GM18873 (cell line): ENCODE data around the gene LIPG.
"Not testable (repeated sequence)": the region's sequence is repeated elsewhere in the genome, so short reads cannot be mapped to it uniquely, and the experiment has no call there.

Source experiments
- ATAC-seq: cut with Tn5 transposase; IDR thresholded peaks from one replicate; pipeline ENCODE4 v1.9.1; 2021; ENCODE audit warnings: mild to moderate bottlenecking, moderate library complexity, moderate number of reproducible peaks; ENCODE audit not compliant: unreplicated experiment, low FRiP score

Gene LIPG

DNA sequence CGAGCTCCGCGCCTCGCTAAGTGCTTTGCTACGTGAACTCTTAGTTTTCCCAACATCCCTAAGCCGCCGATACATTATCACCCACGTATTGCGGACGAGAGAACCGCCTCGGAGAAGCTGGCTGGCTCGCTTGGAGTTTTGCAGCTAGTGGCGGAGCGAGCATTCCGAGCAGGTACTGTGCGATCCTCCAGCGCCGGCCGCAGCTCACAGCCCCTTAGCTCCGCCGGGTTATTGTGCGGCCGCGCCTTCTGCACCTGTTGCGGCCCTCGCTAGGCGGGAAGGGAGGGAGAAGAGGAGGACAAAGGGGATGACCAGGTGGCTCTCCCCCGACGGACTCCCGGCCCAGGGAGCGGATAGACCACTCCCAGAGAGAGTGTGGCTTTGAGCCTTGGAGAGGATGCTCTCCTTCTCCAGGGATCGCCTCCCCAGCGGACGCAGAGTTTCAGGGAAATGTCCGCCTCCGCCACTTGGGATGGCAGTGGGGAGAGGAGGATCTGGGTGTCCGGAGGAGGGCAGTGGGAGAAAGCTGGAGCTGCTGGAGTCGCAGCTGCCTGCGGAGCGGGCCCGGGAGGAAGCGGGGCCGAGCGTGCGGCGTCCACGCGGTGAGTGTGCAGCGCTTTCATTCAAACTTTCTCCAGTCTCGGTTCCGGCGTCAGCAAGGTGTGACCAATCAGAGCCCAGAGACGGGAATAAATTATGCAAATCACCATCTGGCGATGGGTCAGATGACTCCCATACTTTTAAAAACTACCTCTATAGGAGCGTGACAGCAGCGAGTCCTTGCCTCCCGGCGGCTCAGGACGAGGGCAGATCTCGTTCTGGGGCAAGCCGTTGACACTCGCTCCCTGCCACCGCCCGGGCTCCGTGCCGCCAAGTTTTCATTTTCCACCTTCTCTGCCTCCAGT, at the start of gene LIPG:
Gene LIPG (plus strand): TSS at position 769 of the 905 bp plus-strand sequence. CDS start 252 bp downstream, outside the sequence.
- no peak for ATAC-seq

DNA sequence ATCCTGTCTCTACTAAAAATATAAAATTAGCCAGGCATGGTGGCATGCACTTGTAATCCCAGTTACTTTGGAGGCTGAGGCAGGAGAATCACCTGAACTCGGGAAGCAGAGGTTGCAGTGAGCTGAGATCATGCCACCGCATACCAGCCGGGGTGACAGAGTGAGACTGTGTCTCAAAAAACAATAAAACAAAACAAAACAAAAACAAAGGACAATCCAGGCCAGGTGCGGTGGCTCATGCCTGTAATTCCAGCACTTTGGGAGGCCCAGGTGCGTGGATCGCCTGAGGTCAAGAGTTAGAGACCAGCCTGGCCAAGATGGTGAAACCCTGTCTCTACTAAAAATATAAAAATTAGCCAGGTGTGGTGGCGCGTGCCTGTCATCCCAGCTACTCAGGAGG, 49.0 kb upstream of the LIPG start:
- not testable (repeated sequence) for ATAC-seq

DNA sequence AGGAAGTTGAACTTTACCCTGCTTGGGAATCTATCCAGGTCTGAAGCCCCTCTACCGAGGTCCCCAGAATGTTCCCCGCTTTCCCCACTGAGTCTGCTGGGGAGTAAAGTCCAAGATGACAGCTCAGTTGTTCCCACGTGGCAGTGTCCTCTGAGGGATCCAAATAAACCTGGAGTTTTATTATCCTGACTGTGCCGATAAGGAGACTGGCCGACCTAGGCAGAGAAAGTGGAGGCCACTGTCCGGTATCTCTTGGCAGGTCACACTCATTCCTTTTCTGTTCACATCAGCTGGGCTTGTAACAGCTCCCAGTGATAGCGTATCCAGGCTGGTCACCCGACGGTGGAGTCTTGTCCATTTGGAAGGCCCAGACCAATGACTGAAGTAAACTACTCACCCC, 47.3 kb upstream of the LIPG start:
- ATAC-seq = no peak

DNA sequence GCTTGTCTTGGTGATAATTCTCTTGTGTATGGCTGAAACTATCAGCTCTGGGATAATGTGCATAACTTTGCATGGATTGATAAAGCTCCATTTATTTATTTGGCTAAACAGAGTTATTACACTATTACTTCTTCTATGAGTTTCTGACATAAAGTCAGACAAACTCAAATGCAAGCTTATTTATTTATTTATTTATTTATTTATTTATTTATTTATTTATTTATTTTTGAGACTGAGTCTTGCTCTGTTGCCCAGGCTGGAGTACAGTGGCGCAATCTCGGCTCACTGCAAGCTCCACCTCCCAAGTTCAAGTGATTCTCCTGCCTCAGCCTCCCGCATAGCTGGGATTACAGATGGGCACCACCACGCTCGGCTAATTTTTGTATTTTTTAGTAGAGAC, 46.9 kb upstream of the LIPG start:
- ATAC-seq = not testable (repeated sequence)

DNA sequence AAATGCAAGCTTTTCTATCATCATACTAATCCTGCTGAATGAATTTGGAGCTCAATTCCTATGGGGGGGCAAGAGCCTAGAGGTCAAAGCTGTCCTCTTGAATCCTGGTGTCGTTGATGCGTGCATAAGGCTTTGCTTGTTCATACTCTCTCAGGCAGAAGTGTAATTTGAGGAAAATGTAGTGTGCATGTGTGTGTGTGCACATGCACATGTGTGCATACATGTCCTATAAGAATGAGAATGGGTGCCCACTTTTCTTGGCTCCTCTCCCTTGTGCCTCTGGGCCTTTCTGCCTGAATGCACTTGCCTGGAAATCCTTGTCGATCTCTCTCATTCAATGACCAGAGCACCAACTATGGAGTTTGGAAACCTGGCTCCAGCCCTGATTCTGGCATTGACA, 46.3 kb upstream of the LIPG start:
- no peak for ATAC-seq

DNA sequence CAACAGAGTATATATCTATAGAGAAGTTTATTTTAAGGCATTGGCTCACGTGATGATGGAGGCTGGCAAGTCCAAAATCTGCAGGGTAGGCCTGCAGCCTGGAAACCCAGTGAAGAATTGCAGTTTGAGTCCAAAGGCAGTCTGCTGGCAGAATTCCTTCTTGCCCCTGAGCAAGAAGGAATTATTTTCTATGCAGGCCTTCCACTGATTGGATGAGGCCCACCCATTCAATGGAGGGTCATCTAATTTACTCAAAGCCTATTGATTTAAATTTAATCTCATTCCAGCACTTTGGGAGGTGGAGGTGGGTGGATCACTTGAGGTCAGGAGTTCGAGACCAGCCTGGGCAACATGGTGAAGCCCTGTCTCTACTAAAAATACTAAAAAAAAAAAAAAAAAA, 44.4 kb upstream of the LIPG start:
- no peak for ATAC-seq

DNA sequence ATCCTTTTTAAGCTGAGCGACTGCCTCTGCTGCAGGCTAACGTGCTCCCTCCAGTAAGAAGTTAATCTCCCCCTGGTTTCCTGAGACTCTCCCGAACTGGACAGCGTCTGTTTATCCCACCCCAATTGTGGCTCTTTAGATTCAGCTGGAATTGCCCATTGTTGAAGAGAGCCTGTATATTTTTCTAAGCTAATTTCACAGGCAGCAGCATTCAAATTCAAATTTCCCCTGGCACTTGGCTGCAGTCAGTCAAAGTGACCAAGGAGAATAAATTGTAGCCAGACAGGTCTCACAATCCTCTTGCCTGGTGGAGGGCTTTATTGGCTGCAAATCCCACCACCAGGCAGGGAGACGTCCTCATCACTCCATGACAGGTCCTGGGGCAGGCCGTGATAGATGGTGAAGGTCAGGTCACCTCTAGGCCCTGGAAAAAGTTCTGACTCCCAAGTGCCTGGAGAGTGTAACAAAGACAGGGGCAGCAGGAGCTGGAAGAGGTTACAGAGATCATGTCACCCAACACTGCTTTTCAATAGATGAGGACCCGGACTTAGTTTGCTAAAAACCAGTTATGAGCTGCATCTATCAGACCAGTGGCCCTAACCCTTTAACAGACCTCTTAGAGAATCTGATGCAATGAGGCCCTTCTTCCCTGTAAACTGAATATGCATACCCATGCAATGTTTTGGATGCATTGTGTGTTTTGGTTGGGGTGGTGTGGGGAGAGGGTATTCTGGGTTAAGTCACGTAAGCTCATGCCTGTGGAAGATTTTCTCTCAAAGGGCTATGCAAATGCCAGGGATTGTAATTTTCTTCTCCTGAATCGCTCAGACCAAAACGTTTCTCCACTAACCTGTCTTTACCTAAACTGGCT, 42.5 kb upstream of the LIPG start:
- no peak for ATAC-seq

DNA sequence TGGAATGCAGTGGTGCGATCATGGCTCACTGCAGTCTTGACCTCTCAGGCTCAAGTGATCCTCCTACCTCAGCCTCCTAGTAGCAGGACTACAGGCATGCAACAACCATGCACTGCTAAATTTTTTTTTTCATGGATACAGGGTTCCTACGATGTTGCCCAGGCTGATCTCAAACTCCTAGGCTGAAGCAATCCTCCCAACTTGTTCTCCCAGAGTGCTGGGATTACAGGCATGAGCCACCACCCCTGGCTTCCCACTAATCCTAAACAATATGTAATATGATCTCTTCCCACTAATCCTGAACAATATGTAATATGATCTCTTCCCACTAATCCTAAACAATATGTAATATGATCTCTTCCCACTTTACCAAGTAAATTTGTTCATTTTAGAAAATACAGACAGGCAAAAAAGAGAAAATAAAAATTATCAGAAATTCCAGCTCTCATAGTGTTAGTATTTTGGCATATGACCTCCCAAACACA, 41.2 kb upstream of the LIPG start:
- no peak for ATAC-seq

DNA sequence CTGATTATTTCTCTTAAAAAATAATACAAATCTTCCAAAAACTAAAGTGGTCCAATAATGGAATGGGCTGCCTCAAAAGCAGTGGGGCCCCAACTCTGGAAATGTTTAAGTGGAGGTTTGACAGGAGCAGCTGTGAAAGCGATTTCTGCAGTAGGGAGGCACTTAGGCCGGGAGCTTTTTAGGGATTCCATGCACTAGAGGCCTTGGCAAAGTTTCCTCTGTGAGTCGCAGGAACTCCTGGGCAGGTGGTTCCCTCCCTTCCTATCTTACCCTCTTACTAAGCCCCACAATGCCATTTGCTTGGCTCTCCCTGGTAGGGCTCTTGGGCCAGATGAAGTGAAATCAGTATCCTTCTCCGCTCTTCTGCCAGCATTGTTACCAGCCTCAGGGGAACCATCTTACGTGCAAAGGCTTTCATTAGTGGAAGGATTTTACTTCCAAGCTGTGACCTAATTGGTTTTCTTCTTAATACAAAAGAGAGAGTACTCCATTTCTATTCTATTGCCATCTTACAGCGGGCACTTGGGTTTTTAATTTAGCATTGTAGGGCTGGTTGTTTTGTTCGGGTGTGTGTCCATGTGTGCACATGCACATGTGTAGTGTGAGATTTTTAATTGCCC, 40.5 kb upstream of the LIPG start:
- no peak for ATAC-seq

DNA sequence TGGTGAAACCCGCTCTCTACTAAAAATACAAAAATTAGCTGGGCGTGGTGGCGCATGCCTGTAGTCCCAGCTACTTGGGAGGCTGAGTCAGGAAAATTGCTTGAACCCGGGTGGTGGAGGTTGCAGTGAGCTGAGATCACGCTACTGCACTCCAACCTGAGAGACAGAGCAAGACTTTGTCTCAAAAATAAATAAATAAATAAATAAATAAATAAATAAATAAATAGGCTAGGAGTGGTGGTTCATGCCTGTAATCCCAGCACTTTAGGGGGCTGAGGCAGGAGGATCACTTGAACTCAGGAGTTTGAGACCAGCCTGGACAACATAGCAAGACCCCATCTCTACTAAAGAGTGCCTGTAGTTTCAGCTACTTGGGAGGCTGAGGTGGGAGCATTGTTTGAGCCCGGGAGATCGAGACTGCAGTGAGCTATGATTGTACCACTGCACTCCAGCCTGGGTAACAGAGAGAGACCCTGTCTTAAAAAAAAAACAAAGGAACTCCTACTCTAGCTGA, 38.2 kb upstream of the LIPG start:
- not testable (repeated sequence) for ATAC-seq

DNA sequence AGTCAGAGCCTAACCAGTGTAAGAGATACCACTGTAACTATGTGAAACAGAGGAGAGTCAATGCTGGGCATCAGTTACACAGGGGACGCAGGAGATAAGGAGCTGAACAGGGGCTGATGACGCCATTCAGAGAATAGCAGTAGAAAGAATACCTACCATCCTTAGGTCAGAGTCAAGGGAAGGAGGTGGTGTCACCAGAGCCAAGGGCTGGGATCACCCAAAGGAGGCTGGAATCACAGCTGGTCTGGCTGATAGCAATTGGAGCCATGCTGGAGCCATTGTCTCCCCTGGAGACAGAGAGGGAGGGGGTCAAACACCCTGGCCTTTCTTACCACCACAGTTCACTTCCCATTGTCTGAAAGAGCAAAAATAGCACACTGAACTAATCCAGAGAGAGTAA, 37.5 kb upstream of the LIPG start:
- ATAC-seq = no peak

DNA sequence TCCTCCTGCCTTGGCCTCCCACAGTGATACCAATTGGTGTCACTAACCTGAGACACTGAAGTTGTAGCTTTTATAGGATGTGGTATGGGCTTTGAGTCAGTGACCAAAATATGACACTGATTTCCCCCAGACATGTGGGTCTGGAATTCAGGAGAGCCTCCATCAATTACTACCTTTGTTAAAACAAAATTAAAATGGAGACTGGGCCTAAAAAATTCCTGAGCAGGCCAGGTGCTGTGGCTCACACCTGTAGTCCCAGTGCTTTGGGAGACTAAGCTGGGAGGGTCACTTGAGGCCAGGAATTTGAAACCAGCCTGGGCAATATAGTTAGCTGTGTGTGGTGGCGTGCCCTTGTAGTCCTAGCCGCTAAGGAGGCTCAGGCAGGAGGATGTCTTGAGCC, 36.9 kb upstream of the LIPG start:
- ATAC-seq = no peak

DNA sequence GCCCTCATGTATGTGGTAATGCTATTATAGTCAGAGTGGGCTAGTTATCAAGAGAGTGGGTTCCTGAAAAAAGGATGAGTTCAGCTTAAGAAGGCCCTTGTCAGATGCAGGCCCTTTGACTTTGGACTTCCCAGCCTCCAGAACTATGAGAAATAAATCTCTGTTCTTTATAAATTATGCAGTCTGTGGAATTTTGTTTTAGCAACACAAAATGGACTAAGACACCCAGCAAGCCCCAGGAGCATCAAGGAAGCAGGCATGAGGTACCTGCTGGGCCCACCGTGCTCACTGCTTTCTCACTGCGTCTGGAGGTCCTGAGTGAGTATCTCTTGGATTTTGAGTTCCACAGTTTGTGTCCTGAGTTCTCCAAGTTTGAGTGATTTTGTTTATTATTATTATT, 35.9 kb upstream of the LIPG start:
- ATAC-seq = no peak

DNA sequence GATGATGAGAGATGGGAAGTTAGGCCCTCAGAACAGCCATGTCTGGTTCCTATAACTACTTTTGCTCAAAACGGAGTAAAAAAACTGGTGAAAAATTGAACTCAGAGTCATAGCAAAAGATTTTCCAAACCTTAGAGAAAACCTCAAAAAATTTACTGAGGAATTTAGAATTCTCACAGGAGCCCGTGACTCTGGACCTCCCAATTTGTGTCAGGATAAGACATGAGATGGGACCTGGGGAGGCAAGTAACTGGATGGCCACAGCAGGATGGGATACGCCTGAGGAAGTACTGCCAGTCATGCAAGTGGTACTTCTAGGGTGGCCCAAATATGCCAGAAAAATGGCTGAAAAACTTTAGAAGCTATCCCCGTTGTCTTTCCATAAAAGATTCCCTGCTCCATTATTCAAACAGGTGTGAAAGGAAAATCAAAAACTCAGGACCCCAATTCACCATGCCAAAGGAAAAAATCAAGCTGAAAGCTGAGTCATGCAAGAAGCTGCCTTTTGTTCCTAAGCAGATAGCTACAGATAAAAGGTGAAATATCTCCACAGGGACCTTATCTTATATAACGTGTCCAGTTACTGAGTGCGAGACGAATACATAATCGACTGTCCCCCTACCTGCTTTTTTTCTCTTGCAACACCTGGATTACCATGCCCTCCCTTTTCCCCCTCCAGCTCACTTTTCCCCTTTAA, 34.1 kb upstream of the LIPG start:
- ATAC-seq = no peak

DNA sequence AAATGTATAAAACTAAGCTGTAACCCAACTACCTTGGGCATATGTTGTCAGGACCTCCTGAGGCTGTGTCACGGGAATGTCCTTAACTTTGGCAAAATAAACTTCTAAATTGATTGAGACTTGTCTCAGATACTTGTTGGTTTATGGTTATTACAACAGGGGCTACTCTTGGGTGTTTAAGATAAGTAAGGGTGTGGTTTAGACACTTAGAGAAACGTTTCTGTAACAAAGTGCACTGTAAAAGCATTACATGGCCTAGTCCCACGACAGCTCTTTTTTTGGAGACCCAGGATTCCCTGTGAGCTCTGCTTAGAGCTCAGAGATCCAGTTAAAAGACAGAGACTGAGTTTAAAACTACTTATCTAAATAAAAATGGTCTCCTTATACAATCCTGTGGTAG, 32.3 kb upstream of the LIPG start:
- no peak for ATAC-seq

DNA sequence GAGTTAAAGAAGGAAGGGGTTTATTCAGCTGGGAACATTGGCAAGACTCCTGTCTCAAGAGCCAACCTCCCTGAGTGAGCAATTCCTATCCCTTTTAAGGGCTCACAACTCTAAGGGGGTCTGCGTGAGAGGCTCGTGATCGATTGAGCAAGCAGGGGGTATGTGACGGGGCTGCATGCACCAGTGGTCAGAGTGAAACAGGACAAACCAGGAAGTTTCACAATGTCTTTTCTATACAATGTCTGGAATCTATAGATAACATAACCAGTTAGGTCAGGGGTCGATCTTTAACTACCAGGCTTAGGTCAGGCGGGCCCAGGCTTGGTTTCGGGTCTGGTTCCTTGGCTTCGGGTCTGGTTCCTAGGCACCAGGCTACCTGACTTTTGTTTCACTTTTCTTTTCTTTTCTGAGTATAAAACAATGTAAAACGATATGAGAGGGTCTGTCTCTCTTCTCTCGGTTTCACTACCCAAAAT, 30.1 kb upstream of the LIPG start:
- ATAC-seq = no peak

DNA sequence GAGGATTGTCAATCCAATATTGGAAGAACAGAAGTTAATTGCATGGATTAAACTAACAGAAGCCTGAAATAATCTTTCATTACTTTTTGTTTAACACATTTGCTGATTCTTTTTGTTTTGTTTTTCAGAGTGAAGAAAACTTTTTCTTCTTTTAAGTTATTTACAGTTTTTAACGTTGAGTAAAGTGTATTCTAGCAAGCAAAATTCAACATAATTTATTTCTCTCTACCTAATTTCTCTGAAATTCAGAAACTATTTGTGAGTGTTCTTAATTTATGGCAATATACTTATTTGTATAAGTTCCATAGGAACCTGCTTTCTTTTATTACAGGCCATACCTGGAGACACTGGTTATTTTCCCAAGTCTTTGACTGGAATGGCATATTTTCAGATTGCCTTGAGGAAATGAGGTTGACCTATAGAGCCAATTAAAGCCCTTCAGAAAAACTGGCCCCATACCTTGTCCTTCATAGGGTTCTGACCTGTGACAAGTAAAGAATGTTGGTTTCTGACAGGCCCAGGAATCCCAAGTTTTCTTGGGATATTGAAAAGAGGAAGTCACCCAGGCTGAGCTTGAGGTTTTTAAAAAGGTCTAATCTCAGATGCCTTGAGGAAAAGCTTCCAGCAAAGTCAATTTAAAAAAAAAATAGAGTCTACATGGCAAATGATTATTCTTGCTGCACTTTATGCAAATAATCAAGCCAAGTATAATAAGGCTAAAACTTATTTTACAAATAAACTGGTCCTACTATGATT, 26.8 kb upstream of the LIPG start:
- ATAC-seq = no peak

DNA sequence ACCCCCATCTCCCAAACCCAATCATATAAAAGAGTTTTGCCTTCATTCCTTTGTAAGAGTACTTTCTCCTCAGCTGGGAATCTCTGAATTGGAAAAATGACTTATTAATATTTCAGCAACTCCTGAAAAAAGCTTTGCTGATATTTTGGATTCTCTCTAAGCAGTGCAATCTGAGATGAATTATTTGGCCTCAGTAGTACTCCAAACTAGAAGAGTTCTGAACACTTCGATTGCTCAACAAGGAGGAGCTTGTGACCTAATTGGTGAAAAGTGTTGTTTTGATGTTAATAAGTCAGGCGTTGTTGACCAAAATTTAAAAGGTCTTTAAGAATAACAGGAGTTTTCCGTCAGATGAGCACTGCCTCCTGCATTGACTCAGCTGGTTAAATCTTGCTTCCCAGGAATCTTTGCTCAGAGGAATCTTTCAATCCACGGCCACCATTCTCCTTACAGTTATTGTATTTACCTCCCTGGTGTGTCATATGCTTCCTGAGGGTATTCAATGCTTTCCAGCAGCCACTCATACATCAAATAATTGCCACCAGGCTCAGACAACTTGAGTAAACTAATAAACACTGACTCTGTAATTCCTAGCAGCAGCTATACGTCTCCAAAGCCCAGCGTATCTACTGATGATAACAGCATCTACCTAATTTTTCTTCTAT, 24.5 kb upstream of the LIPG start:
- no peak for ATAC-seq

DNA sequence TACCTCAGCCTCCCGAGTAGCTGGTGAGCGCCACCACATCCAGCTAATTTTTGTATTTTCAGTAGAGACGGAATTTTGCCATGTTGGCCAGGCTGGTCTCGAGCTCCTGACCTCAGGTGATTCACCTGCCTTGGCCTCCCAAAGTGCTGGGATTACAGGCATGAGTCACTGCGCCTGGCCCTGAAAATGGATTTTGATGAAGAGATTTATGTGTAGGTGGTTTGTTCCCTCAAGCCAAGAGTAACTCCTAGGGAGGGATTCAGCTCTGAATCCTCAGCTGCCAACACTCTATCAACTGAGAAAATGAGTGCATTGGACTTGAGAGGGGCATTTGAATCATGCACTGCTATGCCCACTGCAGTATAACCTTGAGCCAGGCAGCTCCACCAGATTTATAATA, 17.5 kb upstream of the LIPG start:
- ATAC-seq = no peak
